ENCODE results near the gene HOXA1.

Gene HOXA1

DNA sequence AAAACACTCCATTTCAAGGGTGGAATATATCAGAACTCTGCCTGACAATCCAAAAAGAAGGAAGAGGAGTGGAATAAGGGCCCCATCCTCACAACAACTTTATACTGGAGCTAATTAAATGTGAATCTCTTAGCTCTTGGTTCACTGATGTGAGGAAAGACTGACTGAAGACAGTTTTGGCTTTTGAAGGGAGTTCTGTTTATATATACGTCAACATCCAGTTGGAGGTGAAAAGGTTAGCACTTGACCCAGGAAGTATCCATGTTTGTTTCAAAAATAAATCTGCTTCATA lies 3.0 kb downstream of the HOXA1 start:
- no peak for DNase-seq (ENCODE audit: low read depth in 2 of 2)

DNA sequence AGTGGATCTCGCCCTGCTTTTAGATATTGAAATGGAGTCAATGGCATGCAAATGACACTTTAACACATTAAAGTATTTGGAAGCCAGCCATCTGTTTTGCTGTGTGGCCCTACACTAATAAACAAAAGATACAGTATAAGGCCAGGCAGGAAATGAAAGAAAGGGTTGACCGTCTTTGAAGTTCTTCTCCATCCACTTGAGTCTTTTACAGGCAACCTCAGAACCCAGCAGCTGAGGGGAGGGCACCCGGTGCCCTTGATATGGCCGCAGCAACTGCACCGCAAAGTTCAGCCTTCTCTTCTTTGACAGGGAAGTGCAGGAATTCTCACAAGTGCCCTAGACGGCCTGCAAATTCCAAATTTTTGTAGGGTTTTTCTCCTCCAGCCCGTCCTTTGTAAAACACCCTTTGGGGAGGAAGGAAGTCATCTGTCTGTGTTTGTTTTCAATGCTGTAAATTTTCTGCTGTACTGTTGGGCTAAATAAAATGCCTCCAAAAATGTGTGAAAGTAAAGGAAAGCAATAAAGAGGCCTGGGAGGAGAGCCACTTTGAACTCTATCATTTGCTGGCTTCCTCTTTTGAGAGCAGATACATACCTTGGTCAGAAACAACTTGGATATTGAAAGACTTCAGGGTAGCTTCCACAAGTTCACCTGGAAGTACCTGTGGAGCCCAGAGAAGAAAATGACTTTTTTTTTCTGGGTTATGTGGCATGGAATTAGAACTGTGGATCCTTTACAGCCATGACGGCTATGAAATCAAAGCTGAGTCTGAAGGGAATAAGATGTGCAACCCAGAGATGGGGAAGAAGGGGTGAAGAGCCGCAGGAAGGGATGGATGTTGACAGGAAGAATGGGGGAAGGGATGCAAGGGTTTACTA lies 3.6 kb downstream of the HOXA1 start:
- no peak for DNase-seq (ENCODE audit: low read depth in 2 of 2)

DNA sequence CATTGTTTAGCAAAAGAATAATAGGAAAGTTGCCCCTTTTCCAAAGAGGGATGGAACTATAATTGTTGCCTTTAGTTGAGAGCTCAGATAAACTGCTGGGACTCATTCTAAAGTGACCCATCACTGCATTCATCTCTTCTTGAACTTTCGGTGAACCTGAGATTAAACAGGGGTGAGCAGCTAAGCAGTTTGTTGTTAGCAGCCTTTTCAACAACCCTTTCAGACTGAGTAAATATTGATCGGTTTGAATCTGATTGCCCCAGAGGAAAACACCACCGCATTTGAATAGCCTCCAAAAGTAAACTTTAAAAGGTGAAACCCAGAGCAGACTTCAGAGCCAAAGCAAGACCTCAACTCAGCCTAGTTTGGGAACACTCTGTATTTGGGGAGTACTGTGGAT lies 4.7 kb downstream of the HOXA1 start:
- no peak for DNase-seq (ENCODE audit: low read depth in 2 of 2)

DNA sequence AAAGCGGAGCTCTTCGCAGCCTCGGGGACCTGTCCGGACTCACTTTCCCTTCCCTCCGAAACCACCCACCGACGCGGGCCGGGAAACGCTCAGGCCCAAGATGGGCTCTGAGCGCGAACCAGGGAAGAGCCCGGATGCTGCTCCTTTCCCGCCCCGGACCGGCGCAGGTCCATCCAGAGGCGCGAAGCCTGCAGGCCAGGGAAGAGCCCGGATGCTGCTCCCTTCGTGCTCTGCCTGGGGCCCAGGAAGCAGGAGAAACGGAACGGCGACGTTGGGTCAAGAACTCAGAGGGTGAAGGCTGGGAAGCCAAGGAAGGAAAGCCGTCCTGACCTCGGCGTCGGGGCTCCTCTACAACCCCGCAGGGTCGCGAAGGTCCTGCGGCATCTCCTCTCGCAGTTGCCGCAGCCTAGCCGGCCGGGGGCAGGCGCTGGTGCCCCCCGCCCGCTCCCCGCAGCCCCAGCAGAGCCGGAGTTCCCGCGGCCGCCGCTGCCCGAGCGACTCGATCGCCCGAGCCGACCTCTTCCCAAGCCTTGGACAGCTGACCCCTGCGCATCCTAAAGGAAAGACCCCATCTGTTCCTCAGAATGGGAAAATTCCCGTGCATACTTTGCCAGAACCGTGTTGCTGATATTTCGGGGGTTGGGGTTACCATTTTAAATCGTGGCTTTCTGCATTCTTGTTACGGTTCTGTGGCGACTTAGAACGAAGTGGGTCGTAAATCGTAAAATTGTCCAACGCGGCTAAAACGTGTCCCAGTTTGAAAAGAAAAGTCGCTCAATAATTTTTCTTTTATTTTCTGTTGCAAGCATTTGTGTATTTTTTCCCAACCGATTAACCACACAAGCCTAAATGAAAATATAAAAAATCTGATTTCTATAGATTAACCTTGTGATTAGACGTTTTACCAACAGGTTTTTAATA lies 7.5 kb downstream of the HOXA1 start:
- DNase-seq (ENCODE audit: low read depth in 2 of 2) = no peak

DNA sequence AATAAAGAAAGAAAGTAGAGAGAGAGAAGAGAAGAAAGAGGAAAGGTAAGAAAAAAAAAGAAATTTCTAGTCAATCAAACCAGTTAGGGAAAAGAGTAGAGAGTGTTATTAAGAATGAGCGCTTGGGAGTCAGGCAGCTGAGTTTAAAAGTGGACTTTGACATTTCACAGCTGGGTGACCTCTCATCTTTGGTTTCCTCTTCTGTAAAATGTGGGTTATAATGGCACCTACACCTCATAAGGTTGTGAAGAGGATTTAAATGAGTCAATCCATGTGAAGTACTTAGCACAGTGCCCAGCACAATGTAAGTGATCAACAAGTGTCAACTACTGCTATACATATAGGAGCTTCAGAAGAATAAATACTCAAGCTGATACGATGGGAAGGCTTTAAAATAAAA lies 12.2 kb downstream of the HOXA1 start:
- DNase-seq (ENCODE audit: low read depth in 2 of 2) = no peak

DNA sequence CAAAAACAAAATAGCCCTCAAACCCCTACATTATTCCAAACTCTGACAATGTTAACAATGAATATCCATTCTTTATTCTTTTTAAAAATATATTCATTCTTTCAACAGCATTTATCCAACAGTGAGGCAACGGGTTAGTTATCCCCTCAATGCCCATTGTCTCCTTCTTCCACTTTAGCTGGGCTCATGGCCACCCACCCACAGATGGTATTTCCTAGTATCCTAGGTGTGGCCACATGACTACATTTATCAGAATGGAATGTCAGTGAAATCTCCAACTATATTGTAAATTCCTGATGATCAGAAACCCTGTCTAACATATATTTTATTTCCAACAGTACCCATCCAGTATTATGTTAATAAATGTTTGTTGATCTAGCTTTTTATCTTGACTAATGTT lies 13.6 kb downstream of the HOXA1 start:
- DNase-seq (ENCODE audit: low read depth in 2 of 2) = no peak

DNA sequence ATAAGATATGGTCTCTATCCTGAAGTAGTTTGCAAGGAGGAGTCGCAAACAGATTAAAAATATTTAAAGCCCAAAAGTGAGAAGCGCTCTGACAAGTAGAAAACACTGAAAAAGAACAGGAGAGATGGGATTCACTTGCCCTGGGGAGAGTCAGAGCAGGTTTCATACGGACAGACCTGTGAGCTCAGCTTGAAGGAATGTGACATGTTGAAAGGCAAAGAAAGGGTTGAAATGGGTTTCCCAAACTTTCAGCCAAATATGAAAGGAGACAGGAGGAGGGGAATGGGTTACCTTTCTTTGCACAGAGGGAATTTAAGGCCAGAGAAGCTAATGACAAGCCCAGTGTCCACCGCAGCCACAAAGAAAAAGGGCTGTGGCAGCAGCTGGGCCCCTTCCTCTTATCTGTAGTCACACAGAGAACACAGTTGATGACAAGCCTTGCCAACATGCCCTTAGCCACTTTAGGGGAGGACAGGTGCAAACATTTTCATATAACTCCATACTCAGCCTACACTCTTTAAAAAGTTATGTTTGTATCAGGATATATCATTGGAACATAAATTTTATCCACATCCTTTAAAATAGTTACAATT lies 14.9 kb downstream of the HOXA1 start:
- no peak for DNase-seq (ENCODE audit: low read depth in 2 of 2)

DNA sequence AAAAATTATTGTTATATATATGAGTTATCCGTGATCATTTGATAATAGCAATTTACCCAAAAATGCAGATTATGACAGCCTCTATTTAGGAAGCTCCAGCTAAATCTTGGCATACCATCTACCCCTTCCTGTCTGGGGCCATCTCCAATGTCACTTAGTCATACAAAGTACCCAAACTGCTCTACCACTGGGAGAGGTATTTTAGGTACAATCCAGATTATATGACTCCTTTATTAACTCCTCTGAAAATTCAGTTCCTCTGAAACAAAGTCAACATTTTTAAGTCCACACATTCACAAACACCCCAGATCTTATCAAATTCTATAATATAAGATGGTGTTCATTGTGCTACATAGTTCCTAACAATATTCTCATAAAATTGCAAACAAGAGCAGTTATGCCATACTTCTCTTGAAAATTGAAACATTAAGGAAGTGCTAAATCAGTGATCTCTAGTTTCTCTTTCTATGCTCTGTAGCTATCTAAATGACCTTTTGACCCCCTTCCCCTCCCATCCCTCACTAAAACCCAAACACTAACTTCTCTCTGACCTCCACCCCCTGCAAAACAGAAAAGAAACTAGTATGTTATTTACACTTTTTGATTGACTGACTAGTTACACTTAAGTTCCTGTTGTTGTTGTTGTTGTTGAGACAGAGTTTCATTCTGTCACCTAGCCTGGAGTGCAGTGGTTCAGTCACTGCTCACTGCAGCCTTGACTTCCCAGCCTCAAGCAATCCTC lies 16.4 kb downstream of the HOXA1 start:
- DNase-seq (ENCODE audit: low read depth in 2 of 2) = no peak

DNA sequence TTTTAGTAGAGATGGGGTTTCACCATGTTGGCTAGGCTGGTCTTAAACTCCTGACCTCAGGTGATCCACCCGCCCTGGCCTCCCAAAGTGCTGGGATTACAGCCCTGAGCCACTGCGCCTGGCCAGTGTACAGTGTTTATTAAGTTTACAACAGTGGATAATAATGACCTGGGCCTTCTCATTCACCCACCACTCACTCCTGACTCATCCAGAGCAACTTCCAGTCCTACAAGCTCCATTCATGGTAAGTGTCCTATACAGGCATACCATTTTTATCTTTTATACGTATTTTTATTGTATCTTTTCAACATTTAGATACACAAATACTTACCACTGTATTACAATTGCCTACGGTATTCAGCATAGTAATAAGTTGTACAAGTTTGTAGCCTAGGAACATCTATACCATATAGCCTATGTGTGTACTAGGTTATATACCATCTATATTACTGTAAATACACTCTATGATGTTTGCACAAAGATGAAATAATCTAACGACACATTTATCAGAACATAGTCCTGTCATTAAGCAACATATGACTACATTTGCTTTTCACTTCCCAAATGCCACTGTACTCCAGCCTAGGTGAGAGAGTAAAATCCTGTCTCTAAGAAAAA lies 17.1 kb downstream of the HOXA1 start:
- no peak for DNase-seq (ENCODE audit: low read depth in 2 of 2)

DNA sequence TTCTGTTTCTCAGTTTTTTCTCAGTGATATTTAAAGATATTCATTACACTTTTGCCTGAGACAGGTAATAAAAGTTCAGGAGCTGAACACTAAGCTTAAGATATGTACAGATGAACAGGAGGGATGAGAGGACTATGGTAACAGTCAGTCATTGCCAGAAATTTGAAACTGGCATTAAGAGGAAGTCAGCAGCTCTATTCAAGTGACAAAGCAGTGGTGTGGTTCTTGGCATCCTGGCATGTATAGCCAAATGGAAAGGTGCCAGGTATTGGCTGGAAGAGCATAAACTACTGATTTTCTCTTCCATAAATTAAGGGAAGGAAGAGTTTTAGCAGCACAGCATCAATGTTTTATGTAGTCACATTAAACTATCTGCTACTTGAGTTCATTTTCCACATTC lies 22.7 kb downstream of the HOXA1 start:
- no peak for DNase-seq (ENCODE audit: low read depth in 2 of 2)

DNA sequence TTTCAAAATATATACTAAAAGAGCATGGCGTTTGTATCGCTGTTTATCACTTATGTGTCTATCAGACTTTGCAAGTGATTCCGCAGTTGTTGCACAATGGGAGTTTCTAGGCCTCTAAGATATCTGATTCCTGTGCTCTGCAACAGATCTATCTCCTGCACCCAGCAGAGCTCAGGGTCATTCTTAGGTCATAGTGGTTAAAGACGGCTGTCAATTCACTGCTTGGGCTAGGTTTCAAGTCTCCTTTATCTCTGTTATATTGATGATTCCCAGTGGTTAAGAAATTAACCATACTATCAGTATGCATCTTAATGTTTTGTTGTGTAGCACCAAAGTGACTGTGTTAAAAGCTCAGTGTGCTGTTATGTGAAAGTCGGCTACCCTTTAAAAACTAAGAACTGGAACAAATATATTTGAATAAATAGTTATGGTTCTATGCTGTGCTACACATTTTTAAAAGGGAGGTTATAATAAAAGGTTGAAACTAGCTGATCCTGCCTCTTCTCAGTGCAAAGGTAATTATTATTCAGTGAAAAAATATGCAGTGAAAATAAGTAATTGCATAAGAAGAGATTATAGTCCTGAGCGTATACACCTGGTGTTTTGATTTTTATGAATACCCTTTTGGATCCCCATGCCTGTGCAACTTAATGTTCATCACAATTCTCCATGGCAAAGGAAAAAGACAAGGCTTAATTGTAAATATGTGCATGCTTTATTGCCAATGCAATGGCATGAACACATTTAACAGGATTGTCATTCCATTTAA lies 24.0 kb downstream of the HOXA1 start:
- DNase-seq (ENCODE audit: low read depth in 2 of 2) = no peak

DNA sequence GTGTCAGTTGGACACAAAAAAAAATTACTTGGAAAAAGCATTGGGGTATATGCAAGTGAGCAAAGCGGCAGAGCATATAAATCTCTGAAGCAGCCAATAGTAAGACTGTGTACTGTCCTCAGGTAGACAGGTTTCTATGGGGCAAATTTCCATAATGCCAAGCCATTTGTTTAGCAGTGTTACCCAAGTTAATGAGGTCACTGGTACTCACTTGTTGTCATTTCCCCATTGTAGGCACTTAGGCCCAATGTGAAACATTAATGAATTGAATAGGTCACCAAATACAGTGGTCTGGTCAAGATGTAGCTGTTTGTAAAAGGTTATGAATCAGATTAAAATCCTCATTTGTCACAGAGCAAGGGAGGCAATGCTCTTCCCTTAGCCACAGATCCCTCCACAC lies 27.5 kb downstream of the HOXA1 start:
- no peak for DNase-seq (ENCODE audit: low read depth in 2 of 2)

DNA sequence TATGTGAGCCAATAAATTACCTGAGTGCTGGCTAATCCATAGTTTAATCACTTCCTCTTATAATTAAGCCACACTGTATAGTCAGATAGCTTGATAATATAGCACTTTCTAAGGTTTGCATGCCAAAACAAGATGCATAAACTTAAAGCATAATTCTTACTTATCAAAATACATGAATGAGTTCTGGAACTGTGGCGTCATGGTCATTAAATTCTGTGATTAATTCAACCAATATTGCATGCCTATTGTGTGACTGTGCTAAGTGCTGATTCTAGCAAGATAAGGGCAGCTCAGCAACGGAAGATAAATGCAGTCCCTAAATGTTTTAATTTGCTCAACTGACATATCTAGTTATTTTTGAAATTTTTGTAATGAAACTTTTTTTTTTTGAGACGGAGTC lies 29.7 kb downstream of the HOXA1 start:
- no peak for DNase-seq (ENCODE audit: low read depth in 2 of 2)

DNA sequence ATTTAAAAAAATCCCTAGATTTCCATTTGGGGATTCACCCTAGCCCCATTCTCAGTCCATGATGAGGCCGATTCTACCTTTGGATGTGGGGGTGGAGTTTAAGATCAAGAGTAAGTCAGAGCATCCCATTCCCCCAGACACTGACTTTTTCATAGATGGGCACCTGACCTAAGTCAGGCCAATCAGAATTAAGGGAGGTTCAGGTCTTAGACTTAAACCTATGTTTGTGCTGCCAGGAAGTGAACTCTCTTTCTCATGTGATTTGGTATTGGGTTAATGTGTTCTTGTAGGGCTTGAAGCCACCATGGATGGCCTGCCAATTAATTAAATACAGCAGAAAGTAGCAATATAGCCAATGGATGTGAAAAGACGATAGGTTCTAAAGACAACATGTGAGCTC lies 30.1 kb downstream of the HOXA1 start:
- no peak for DNase-seq (ENCODE audit: low read depth in 2 of 2)

DNA sequence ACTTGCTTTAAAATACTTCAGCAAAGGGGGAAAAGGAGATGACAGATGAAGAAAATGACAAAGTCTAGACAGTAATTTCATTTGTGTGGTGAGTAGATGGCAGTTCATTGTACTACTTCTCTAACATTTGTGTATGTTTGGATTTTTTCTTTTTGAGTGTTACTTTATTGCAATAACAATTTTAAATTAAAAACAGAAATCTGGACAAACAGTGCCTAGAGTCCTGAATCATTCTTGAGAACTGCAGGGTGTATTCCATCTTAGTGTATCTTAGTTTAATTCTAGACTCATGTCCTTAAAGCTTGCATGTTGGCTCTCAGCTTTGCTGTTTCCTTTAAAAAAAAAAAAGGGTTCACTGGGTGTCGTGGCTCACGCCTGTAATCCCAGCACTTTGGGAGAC lies 31.1 kb downstream of the HOXA1 start:
- no peak for DNase-seq (ENCODE audit: low read depth in 2 of 2)

DNA sequence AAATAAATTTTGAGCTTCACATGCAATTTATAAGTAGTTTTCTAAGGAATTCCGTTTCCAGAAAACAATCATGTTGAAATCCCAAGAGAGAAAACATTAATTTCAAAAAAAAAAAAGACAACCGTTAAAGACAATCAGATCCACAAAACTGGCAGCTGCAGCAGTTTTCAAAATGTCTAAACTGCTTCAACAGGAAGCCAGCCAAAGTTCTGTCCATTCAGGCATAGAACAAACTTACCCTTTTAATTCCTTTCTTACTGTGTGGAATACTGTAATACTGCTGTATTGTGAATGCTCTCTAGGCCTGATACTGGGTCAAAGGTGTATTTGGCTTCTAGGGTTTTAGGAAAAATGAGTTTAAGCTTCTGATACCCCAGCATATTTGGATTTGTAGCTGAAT lies 31.6 kb downstream of the HOXA1 start:
- DNase-seq (ENCODE audit: low read depth in 2 of 2) = no peak

DNA sequence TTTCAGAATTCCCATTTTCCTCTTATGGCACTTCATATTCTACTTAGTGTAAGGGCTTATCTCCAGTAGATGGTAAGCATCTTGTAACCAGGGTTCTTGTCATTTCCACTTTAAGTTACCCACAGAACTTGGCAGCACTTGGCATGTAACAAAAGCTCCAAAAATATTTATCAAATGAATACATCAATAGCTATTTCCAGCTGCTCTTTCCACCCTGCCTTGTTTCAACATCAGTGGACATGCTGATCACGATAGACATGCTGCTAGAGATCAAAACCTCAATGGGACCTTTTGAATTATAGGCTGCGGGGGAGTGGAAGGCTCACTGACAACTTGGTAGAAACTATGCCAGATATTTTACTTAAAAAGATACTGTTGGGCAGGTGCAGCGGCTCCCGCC lies 32.9 kb downstream of the HOXA1 start:
- no peak for DNase-seq (ENCODE audit: low read depth in 2 of 2)

DNA sequence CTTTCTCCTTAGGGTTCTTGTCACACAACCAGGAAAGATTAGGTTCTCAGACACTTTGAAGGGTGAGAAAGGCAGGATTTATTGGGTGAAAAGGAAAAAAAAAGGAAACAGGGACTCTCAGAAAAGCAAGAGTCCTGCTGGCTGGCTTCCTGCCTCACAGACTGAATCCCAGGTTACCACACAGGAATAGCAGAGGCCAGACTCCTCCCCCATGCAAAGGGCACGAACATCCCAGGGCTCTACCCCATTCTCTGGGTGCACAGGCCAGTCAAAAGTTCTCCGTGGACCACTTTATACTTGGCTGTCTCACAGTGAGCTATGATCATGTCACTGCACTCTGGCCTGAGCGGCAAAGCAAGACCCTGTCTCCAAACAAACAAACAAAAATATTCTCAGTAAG lies 42.6 kb downstream of the HOXA1 start:
- no peak for DNase-seq (ENCODE audit: low read depth in 2 of 2)

DNA sequence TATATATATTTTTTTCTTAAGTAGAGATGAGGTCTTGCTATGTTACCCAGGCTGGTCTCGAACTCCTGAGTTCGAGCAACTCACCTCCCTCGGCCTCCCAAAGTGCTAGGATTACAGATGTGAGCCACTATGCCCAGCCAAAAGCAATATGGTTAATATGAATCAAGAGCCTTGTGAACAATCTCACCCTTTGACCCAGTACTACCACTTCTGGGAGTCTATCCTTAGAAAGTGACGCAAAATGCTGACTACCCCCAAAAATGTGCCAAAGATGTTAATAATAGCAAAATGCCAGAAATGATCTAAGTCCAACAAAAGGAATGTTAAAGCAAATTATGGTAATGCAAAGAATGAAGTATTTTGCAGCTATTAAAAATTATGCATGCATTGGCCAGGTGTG lies 44.3 kb downstream of the HOXA1 start:
- DNase-seq (ENCODE audit: low read depth in 2 of 2) = no peak

DNA sequence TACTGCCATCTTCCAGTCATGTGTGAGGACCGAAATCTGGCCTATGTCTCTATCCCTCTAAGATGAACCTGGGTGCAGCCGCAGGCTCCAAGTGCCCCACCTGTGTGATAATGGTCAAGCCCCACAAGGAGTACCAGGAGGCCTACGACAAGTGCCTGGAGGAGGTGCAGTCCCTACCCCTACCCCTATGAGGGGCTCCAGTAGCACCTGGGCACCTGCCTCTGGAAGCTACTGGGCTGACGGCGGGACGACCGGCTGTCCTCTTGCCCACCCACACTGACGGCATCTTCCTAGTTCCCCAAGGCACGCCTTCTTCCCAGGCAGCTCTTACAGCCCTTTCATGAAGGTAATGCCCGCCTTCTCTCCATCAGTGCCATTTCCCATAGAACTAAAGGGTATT lies 47.4 kb downstream of the HOXA1 start:
- no peak for DNase-seq (ENCODE audit: low read depth in 2 of 2)

Data from stimulated activated CD8-positive, alpha-beta memory T cell treated with anti-CD3 and anti-CD28 coated beads, Interleukin-7, amount 100 ng/mL, for 4 hours (primary cell).